Activated CD4-positive, alpha-beta memory T cell treated with anti-CD3 and anti-CD28 coated beads, Interleukin-2, amount 10 ng/mL, durations not matched to agents 7 days and 5 days (primary cell): ENCODE results near the gene LFNG. TPM values are rescaled to one million over a fixed set of nuclear protein-coding genes. Genes with fewer than 3 reads are reported as not detected.

Source experiments
- CTCF ChIA-PET: fragments of 350-600 bp; sonication (Branson Sonifier 250); formaldehyde crosslinking; loops from one replicate; lab custom pipeline; 2021; ENCODE audit warnings: antibody characterized with exemption, inconsistent platforms; lab: Charles Lee
- POLR2A ChIA-PET: fragments of 350-600 bp; sonication (Branson Sonifier 250); formaldehyde crosslinking; loops from one replicate; lab custom pipeline; 2021; ENCODE audit warnings: antibody characterized with exemption; lab: Charles Lee
- DNase-seq: peaks from one replicate; pipeline ENCODE4 v3.0.0-alpha.2; 2020
- H3K27ac Mint-ChIP-seq: one replicate; pipeline ENCODE4 v1.8.0; 2021; ENCODE audit warnings: mild to moderate bottlenecking, mixed read lengths
- H3K27me3 Mint-ChIP-seq: one replicate; pipeline ENCODE4 v1.8.0; 2021; ENCODE audit warnings: mixed read lengths
- H3K36me3 Mint-ChIP-seq: one replicate; pipeline ENCODE4 v1.8.0; 2021; ENCODE audit warnings: low read depth, mixed read lengths
- H3K4me1 Mint-ChIP-seq: one replicate; pipeline ENCODE4 v1.8.0; 2021; ENCODE audit warnings: mixed read lengths
- H3K4me3 Mint-ChIP-seq: one replicate; pipeline ENCODE4 v1.8.0; 2021; ENCODE audit warnings: mild to moderate bottlenecking, mixed read lengths
- H3K9me3 Mint-ChIP-seq: one replicate; pipeline ENCODE4 v1.8.0; 2021; ENCODE audit warnings: mixed read lengths
- total RNA-seq, 2 experiments: library from RNA; stranded (reverse); gene quantifications; one replicate each; pipeline ENCODE4 v1.2.3, GENCODE V29; 2021

Gene LFNG
- total RNA-seq, 2 experiments from 2014 or later: 105 to 109 TPM

DNA sequence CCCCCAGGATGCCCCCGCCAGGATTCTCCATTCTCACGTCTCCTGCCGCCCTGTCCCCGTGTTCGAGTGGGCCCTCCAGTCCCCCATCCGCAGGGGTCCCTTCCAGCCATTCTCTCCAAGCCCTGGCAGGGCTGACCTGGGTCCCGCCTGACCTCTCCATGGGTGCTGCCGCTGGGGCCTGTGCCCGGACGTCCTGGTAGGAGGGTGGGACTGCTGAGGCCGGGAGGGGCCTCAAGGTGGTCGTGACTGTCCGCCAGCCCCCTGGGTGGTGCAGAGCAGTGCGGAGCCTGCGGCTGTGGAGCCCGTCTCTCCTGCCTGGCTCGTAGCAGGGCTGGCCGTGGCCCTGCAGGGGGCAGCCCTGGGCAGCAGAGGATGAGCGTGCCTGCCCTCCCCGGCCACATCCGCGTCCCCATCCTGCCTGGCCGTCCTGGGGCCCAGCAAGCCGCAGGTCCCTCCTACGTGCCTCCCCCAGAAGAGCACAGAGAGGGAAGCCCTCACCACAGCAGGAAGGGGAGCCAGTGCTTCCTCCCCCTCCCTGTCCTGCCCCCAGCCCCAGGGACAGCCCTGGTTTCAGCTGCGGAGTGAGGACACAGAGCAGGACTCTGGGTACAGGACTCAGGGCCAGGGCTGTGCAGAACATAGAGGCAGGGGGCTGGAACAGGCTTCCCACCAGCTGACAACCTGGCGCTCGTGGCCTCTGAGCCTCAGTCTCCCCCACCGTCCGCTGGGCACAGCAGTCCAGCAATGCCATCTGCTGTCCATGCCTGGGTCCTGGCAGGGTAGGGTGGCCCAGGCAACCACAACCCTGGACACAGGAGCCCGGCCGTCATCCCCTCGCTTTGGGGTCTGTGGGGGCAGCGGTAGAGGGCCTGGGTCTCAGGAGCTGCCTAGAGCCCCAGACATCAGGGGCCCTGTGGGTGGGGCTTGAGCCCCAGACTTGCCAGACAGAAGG lies 41.9 kb upstream of the LFNG start:
- POLR2A ChIA-PET: interaction anchor here (1.8 kb wide), 1 partner anchor 32 kb away, joined by 5 read pairs; no protein-coding TSS in a partner anchor
- peaks cover under 1% of the 10 kb centered on the region for H3K9me3 Mint-ChIP-seq

GRCh38 chr7:2478399-2478785 lies 41.2 kb upstream of the LFNG start:
- Mint-ChIP-seq H3K36me3 (no peaks in the 10 kb centered on the region), H3K9me3 (peaks cover 6% of the 10 kb centered on the region), H3K4me3 (no peak overlapping the region), H3K27me3 (peaks cover 4% of the 10 kb centered on the region), H3K4me1 (peaks cover 13% of the 10 kb centered on the region), H3K27ac (no peak overlapping the region)
- ChIA-PET CTCF (interaction anchor here (0.8 to 1.5 kb wide), 4 partner anchors 9 to 68 kb away, joined by 3 read pairs; no protein-coding TSS in a partner anchor), POLR2A (interaction anchor here (1.5 to 1.9 kb wide), 3 partner anchors 31 to 62 kb away, joined by 4 to 7 read pairs (median 5); no protein-coding TSS in a partner anchor)
- no peak for DNase-seq

More for the DNA sequence above, 41.9 kb upstream of the LFNG start:
- peak; percentile 81 for DNase-seq
- H3K36me3 Mint-ChIP-seq: no peaks in the 10 kb centered on the region
- H3K4me3 Mint-ChIP-seq: no peak overlapping the region
- H3K27me3 Mint-ChIP-seq: no peaks in the 10 kb centered on the region
- no peak overlapping the region for H3K27ac Mint-ChIP-seq
- H3K4me1 Mint-ChIP-seq: peaks cover 13% of the 10 kb centered on the region
- CTCF ChIA-PET: interaction anchor here (0.8 to 1.5 kb wide), 4 partner anchors 8 to 69 kb away, joined by 3 read pairs; no protein-coding TSS in a partner anchor

- ChIA-PET CTCF (interaction anchor here (0.7 to 1.3 kb wide), 3 partner anchors 9 to 231 kb away, joined by 3 read pairs; no protein-coding TSS in a partner anchor), POLR2A (interaction anchor here (1.1 to 1.9 kb wide), 4 partner anchors 30 to 61 kb away, joined by 3 to 7 read pairs (median 4); no protein-coding TSS in a partner anchor)
- H3K27me3 Mint-ChIP-seq: peaks cover 4% of the 10 kb centered on the region
- no peaks in the 10 kb centered on the region for H3K36me3 Mint-ChIP-seq
- DNase-seq: no peak
- no peak overlapping the region for H3K4me3 Mint-ChIP-seq
- peaks cover 13% of the 10 kb centered on the region for H3K4me1 Mint-ChIP-seq
- H3K9me3 Mint-ChIP-seq: peaks cover 6% of the 10 kb centered on the region
- H3K27ac Mint-ChIP-seq: no peak overlapping the region
These were observed 40.8 kb upstream of the LFNG start for GRCh38 chr7:2478800-2479199.

- Mint-ChIP-seq H3K9me3 (peaks cover 6% of the 10 kb centered on the region), H3K4me3 (no peak overlapping the region), H3K27me3 (peaks cover 4% of the 10 kb centered on the region), H3K4me1 (peaks cover 13% of the 10 kb centered on the region), H3K27ac (no peak overlapping the region), H3K36me3 (no peaks in the 10 kb centered on the region)
- ChIA-PET POLR2A (interaction anchor here (1.1 to 1.9 kb wide), 4 partner anchors 31 to 61 kb away, joined by 3 to 7 read pairs (median 4); no protein-coding TSS in a partner anchor), CTCF (interaction anchor here (0.7 to 1.1 kb wide), 2 partner anchors 11 to 230 kb away, joined by 3 read pairs; no protein-coding TSS in a partner anchor)
- DNase-seq: no peak
These were observed 40.1 kb upstream of the LFNG start for GRCh38 chr7:2479276-2480069.

DNA sequence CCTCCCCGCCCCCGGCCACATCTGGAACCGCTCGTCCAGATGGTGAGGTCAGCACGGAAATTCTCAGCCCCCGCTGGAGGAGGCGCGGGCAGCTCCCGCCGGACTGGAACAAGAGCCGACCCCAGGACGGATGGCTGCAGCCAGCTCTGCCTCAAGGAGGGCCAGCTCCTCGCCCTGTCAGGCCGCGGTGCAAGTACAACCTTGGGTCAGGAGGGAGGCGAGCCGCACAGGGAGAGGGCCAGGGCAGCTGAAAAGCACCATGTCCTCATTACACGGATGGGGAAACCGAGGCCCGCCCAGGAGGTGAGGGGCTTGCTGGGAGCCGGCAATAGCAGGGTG lies 39.5 kb upstream of the LFNG start:
- ChIA-PET CTCF (interaction anchor here (0.9 to 1.1 kb wide), 3 partner anchors 11 to 200 kb away, joined by 3 to 4 read pairs (median 4); no protein-coding TSS in a partner anchor), POLR2A (interaction anchor here (1.1 to 1.9 kb wide), 4 partner anchors 30 to 60 kb away, joined by 3 to 7 read pairs (median 4); no protein-coding TSS in a partner anchor)
- Mint-ChIP-seq H3K27me3 (peaks cover 6% of the 10 kb centered on the region), H3K4me1 (peaks cover 13% of the 10 kb centered on the region), H3K4me3 (no peak overlapping the region), H3K27ac (no peak overlapping the region), H3K9me3 (peaks cover 6% of the 10 kb centered on the region), H3K36me3 (no peaks in the 10 kb centered on the region)
- DNase-seq: no peak

- ChIA-PET POLR2A (interaction anchor here (1.6 kb wide), 1 partner anchor 18 kb away, joined by 4 read pairs; no protein-coding TSS in a partner anchor), CTCF (interaction anchor here (0.9 to 1.0 kb wide), 2 partner anchors 190 to 199 kb away, joined by 4 read pairs; no protein-coding TSS in a partner anchor)
- peaks cover 7% of the 10 kb centered on the region for H3K27me3 Mint-ChIP-seq
- H3K36me3 Mint-ChIP-seq: no peaks in the 10 kb centered on the region
- DNase-seq: no peak
- H3K4me1 Mint-ChIP-seq: peaks cover 13% of the 10 kb centered on the region
- no peak overlapping the region for H3K27ac Mint-ChIP-seq
- peaks cover 6% of the 10 kb centered on the region for H3K9me3 Mint-ChIP-seq
- no peak overlapping the region for H3K4me3 Mint-ChIP-seq
These were observed 38.4 kb upstream of the LFNG start for GRCh38 chr7:2481195-2481594.

- Mint-ChIP-seq H3K4me1 (peaks cover 6% of the 10 kb centered on the region), H3K27me3 (peaks cover 7% of the 10 kb centered on the region), H3K36me3 (no peaks in the 10 kb centered on the region), H3K4me3 (no peak overlapping the region), H3K9me3 (peaks cover 6% of the 10 kb centered on the region), H3K27ac (no peak overlapping the region)
- ChIA-PET POLR2A (interaction anchor here (1.6 kb wide), 1 partner anchor 9 kb away, joined by 3 read pairs; no protein-coding TSS in a partner anchor), CTCF (interaction anchor here (0.5 kb wide), 1 partner anchor 68 kb away, joined by 3 read pairs; no protein-coding TSS in a partner anchor)
- DNase-seq: no peak
These were observed 36.7 kb upstream of the LFNG start for GRCh38 chr7:2482725-2483451.

GRCh38 chr7:2483494-2483893 lies 36.1 kb upstream of the LFNG start:
- Mint-ChIP-seq H3K27ac (no peak overlapping the region), H3K4me1 (peaks cover under 1% of the 10 kb centered on the region), H3K27me3 (peaks cover 7% of the 10 kb centered on the region), H3K36me3 (no peaks in the 10 kb centered on the region), H3K9me3 (peaks cover 6% of the 10 kb centered on the region), H3K4me3 (no peak overlapping the region)
- ChIA-PET POLR2A (interaction anchor here (1.6 kb wide), 1 partner anchor 10 kb away, joined by 3 read pairs; no protein-coding TSS in a partner anchor), CTCF (interaction anchor here (0.5 to 1.1 kb wide), 2 partner anchors 14 to 67 kb away, joined by 3 to 7 read pairs; no protein-coding TSS in a partner anchor)
- no peak for DNase-seq

GRCh38 chr7:2484868-2485267 lies 34.7 kb upstream of the LFNG start:
- H3K9me3 Mint-ChIP-seq: peaks cover 6% of the 10 kb centered on the region
- H3K27me3 Mint-ChIP-seq: peaks cover 10% of the 10 kb centered on the region
- no peaks in the 10 kb centered on the region for H3K4me1 Mint-ChIP-seq
- no peaks in the 10 kb centered on the region for H3K36me3 Mint-ChIP-seq
- ChIA-PET POLR2A (no interaction called here), CTCF (no interaction called here)
- no peak for DNase-seq
- no peak overlapping the region for H3K4me3 Mint-ChIP-seq
- no peak overlapping the region for H3K27ac Mint-ChIP-seq

DNA sequence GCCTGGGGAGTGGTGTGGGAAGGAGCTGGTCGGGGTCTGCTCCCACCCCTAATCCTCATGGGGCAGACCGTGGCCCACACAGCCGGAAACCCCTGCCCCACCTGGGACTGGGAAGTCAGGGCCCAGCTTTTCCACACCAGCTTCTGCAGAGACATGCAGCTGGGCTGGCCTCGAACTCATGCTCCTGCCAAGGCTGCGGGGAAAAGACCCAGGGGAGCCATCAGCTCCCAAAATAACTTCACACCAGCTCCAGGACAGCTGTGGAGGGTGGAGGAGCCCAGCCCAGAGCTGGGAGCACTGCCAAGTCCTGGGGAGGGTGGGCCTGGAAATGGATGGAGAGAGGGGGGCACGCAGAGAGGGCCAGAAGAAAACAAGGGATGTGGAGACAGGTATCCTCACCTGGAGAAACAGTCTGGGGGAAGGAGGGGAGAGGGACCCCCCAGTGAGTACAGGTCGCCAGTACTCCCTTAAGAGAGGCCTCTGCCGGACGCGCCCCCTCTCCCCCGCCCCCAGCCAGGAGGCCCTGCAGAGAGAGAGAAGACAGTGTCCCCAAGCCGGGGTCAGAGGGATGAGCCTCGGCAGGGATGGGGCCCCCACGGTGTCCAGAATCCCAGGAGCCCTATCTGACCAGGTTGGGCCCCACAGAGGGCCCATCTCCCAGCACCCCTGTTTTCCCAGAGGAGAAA lies 31.8 kb upstream of the LFNG start:
- CTCF ChIA-PET: no interaction called here
- Mint-ChIP-seq H3K4me1 (no peaks in the 10 kb centered on the region), H3K27ac (no peak overlapping the region), H3K9me3 (peaks cover 5% of the 10 kb centered on the region), H3K36me3 (no peaks in the 10 kb centered on the region), H3K4me3 (no peak overlapping the region), H3K27me3 (peaks cover 14% of the 10 kb centered on the region)
- POLR2A ChIA-PET: no interaction called here
- DNase-seq: no peak

DNA sequence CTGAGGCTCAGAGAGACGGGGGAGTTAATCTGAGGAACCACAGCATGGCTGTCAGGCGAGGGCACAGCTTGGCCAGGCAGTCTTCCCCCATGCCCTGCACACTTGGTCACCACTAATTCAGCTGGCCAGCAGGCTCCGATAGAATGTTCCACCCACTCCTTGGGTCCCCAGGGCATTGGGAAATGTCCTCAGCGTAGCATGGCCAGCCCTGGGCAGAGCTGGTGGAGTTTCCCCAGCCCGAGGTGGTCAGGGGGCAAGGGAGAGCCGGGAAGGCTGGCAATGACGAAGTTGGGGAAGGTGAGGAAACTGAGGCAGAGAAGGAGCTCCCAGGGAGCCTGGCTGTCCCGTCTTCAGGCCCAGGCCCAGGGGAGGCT lies 31.3 kb upstream of the LFNG start:
- H3K27me3 Mint-ChIP-seq: peaks cover 10% of the 10 kb centered on the region

More for the DNA sequence above, 31.3 kb upstream of the LFNG start:
- Mint-ChIP-seq H3K4me3 (no peak overlapping the region), H3K36me3 (no peaks in the 10 kb centered on the region), H3K4me1 (no peaks in the 10 kb centered on the region), H3K27ac (no peak overlapping the region), H3K9me3 (no peaks in the 10 kb centered on the region)
- no peak for DNase-seq
- ChIA-PET CTCF (no interaction called here), POLR2A (no interaction called here)
